NCI-H2227 treated with DMSO at 0.1 percent for 48 hours (cell line): Measurements from ENCODE around the gene TRIP10.
"Not testable (repeated sequence)": the region's sequence is repeated elsewhere in the genome, so short reads cannot be mapped to it uniquely, and the experiment has no call there.

Experiments
- DNase-seq: peaks from one replicate; lab custom pipeline; 2025; lab: John Stamatoyannopoulos, UW

The TRIP10 gene

GRCh38 chr19:6768236-6768785 lies 28.8 kb downstream of the TRIP10 start:
- no peak for DNase-seq

GRCh38 chr19:6769006-6769619 lies 29.6 kb downstream of the TRIP10 start:
- no peak for DNase-seq

GRCh38 chr19:6771648-6772027 lies 32.2 kb downstream of the TRIP10 start:
- not testable (repeated sequence) for DNase-seq

- DNase-seq = no peak
Measured at GRCh38 chr19:6772028-6772865, 32.8 kb downstream of the TRIP10 start, which contains the start of gene VAV1. Gene VAV1 (plus strand): TSS chr19:6772708. CDS start chr19:6772808, 100 bp downstream.

GRCh38 chr19:6772866-6773322 lies 33.4 kb downstream of the TRIP10 start:
- no peak for DNase-seq

GRCh38 chr19:6773323-6773931 lies 33.9 kb downstream of the TRIP10 start:
- DNase-seq = no peak

- DNase-seq = no peak
Measured at GRCh38 chr19:6774821-6775707, 35.6 kb downstream of the TRIP10 start.

- not testable (repeated sequence) for DNase-seq
Measured at GRCh38 chr19:6776045-6776444, 36.6 kb downstream of the TRIP10 start.

- DNase-seq = no peak
Measured at GRCh38 chr19:6776999-6777398, 37.5 kb downstream of the TRIP10 start.

GRCh38 chr19:6777434-6777833 lies 38.0 kb downstream of the TRIP10 start:
- no peak for DNase-seq

- DNase-seq = no peak
Measured at GRCh38 chr19:6778386-6778785, 38.9 kb downstream of the TRIP10 start.

GRCh38 chr19:6779206-6779605 lies 39.7 kb downstream of the TRIP10 start:
- no peak for DNase-seq

GRCh38 chr19:6787393-6787792 lies 47.9 kb downstream of the TRIP10 start:
- no peak for DNase-seq

- no peak for DNase-seq
Measured at GRCh38 chr19:6788896-6789295, 49.4 kb downstream of the TRIP10 start.

- DNase-seq = no peak
Measured at GRCh38 chr19:6790194-6791128, 51.0 kb downstream of the TRIP10 start.

GRCh38 chr19:6791237-6791636 lies 51.8 kb downstream of the TRIP10 start:
- no peak for DNase-seq

- no peak for DNase-seq
Measured at GRCh38 chr19:6793411-6793810, 53.9 kb downstream of the TRIP10 start.

- no peak for DNase-seq
Measured at GRCh38 chr19:6793973-6794372, 54.5 kb downstream of the TRIP10 start.

GRCh38 chr19:6794686-6795431 lies 55.4 kb downstream of the TRIP10 start:
- no peak for DNase-seq

- DNase-seq = no peak
Measured at GRCh38 chr19:6796278-6796677, 56.8 kb downstream of the TRIP10 start.
